H9 (cell line): ENCODE measurements around the gene RPL22L1. TPM values are rescaled to one million over a fixed set of nuclear protein-coding genes. Genes with fewer than 3 reads are reported as not detected.
"Not testable (repeated sequence)": the region's sequence is repeated elsewhere in the genome, so short reads cannot be mapped to it uniquely, and the experiment has no call there.

Source experiments
- DNase-seq: peaks from one replicate; pipeline ENCODE4 v3.0.0-alpha.2; 2017
- H2AFZ ChIP-seq: one replicate; pipeline ENCODE4 v1.6.1; 2013; ENCODE audit warnings: mild to moderate bottlenecking, low read length, control low read depth, moderate library complexity
- H2AK5ac ChIP-seq: 2 replicates; pipeline ENCODE4 v1.6.1; 2013; ENCODE audit warnings: low read length, control low read depth, mixed read lengths; ENCODE audit not compliant: insufficient read length
- H2BK120ac ChIP-seq: one replicate; pipeline ENCODE4 v1.6.1; 2013; ENCODE audit warnings: low read depth, mild to moderate bottlenecking, low read length, control low read depth, inconsistent platforms; ENCODE audit not compliant: poor library complexity, severe bottlenecking
- H2BK12ac ChIP-seq: 2 replicates; pipeline ENCODE4 v1.6.1; 2013; ENCODE audit warnings: low read length, control low read depth, mixed read lengths, low read depth; ENCODE audit not compliant: insufficient read length
- H2BK15ac ChIP-seq: 2 replicates; pipeline ENCODE4 v1.6.1; 2013; ENCODE audit warnings: low read depth, low read length, control low read depth
- H2BK20ac ChIP-seq: one replicate; pipeline ENCODE4 v1.6.1; 2013; ENCODE audit warnings: low read depth, mild to moderate bottlenecking, low read length, control low read depth, inconsistent platforms; ENCODE audit not compliant: poor library complexity, severe bottlenecking
- H2BK5ac ChIP-seq: 2 replicates; pipeline ENCODE4 v1.6.1; 2013; ENCODE audit warnings: low read length, control low read depth, mixed read lengths; ENCODE audit not compliant: insufficient read length
- H3K14ac ChIP-seq: 2 replicates; pipeline ENCODE4 v1.6.1; 2013; ENCODE audit warnings: low read length, control low read depth; ENCODE audit not compliant: insufficient read depth
- H3K18ac ChIP-seq: 2 replicates; pipeline ENCODE4 v1.6.1; 2013; ENCODE audit warnings: low read depth, mild to moderate bottlenecking, mixed read lengths, low read length, control low read depth; ENCODE audit not compliant: insufficient read length
- H3K23ac ChIP-seq: 2 replicates; pipeline ENCODE4 v1.6.1; 2013; ENCODE audit warnings: low read length, control low read depth, mixed read lengths, low read depth; ENCODE audit not compliant: insufficient read length
- H3K23me2 ChIP-seq: 2 replicates; pipeline ENCODE4 v1.6.1; 2013; ENCODE audit warnings: low read depth, mild to moderate bottlenecking, mixed read lengths, low read length, control low read depth; ENCODE audit not compliant: insufficient read length, poor library complexity, severe bottlenecking
- H3K27ac ChIP-seq: 2 replicates; pipeline ENCODE4 v1.5.1; 2013; ENCODE audit warnings: low read length, control low read depth, mixed read lengths, low read depth; ENCODE audit not compliant: insufficient read length
- H3K27me3 ChIP-seq: 2 replicates; pipeline ENCODE4 v1.6.1; 2013; ENCODE audit warnings: low read length, control low read depth, inconsistent platforms; ENCODE audit not compliant: insufficient read depth
- H3K4ac ChIP-seq: 2 replicates; pipeline ENCODE4 v1.6.1; 2013; ENCODE audit warnings: low read depth, mild to moderate bottlenecking, control low read depth, inconsistent platforms, low read length, moderate library complexity
- H3K4me1 ChIP-seq: 2 replicates; pipeline ENCODE4 v1.6.1; 2013; ENCODE audit warnings: low read length, control low read depth, inconsistent platforms; ENCODE audit not compliant: insufficient read depth
- H3K4me2 ChIP-seq: 2 replicates; pipeline ENCODE4 v1.6.1; 2013; ENCODE audit warnings: low read length, control low read depth, mixed read lengths; ENCODE audit not compliant: insufficient read length, insufficient read depth
- H3K56ac ChIP-seq: 2 replicates; pipeline ENCODE4 v1.6.1; 2013; ENCODE audit warnings: low read depth, mild to moderate bottlenecking, mixed read lengths, low read length, control low read depth; ENCODE audit not compliant: insufficient read length
- H3K79me1 ChIP-seq: 2 replicates; pipeline ENCODE4 v1.6.1; 2013; ENCODE audit warnings: low read depth, mild to moderate bottlenecking, moderate library complexity, low read length, control low read depth, inconsistent platforms; ENCODE audit not compliant: insufficient read depth, poor library complexity, severe bottlenecking
- H3K79me2 ChIP-seq: 2 replicates; pipeline ENCODE4 v1.6.1; 2013; ENCODE audit warnings: low read length, control low read depth, inconsistent platforms; ENCODE audit not compliant: insufficient read depth
- H3K9ac ChIP-seq: 2 replicates; pipeline ENCODE4 v1.6.1; 2013; ENCODE audit warnings: low read length, control low read depth, mixed read lengths; ENCODE audit not compliant: insufficient read length; ENCODE audit errors: extremely low read depth
- H3K9me3 ChIP-seq: one replicate; pipeline ENCODE4 v1.6.1; 2013; ENCODE audit warnings: low read depth, low read length, inconsistent platforms; ENCODE audit not compliant: control insufficient read depth
- H3T11ph ChIP-seq: one replicate; pipeline ENCODE4 v1.6.1; 2013; ENCODE audit warnings: mild to moderate bottlenecking, low read length, control low read depth, inconsistent platforms
- H4K20me1 ChIP-seq: one replicate; pipeline ENCODE4 v1.6.1; 2013; ENCODE audit not compliant: control insufficient read depth, insufficient read length, insufficient read depth
- H4K5ac ChIP-seq: 2 replicates; pipeline ENCODE4 v1.6.1; 2013; ENCODE audit warnings: low read depth, mild to moderate bottlenecking, mixed read lengths, low read length, control low read depth; ENCODE audit not compliant: insufficient read length
- H4K8ac ChIP-seq: replicated peaks from 2 replicates; pipeline ENCODE4 v1.6.1; 2013; ENCODE audit warnings: low read length, control low read depth, mixed read lengths, low read depth; ENCODE audit not compliant: insufficient read length
- H4K91ac ChIP-seq: 2 replicates; pipeline ENCODE4 v1.6.1; 2013; ENCODE audit warnings: low read depth, mild to moderate bottlenecking, moderate library complexity, mixed read lengths, low read length, control low read depth; ENCODE audit not compliant: insufficient read length
- H3K27ac Mint-ChIP-seq, 3 experiments: 2 replicates in 2 of 3; 3 replicates in 1 of 3; pipeline ENCODE4 v1.8.0; 2020 to 2021; ENCODE audit warnings: mixed read lengths in 3 of 3, mild to moderate bottlenecking in 1 of 3, moderate library complexity in 1 of 3
- H3K27me3 Mint-ChIP-seq: 2 replicates; pipeline ENCODE4 v1.8.0; 2021; ENCODE audit warnings: low read depth, mild to moderate bottlenecking, moderate library complexity, mixed read lengths
- H3K36me3 Mint-ChIP-seq, 3 experiments: 2 replicates in 2 of 3; 3 replicates in 1 of 3; pipeline ENCODE4 v1.8.0; 2020 to 2021; ENCODE audit warnings: low read depth in 3 of 3, mixed read lengths in 3 of 3; ENCODE audit not compliant: insufficient read depth in 1 of 3
- H3K4me1 Mint-ChIP-seq, 2 experiments: 2 replicates each; pipeline ENCODE4 v1.8.0; 2020; ENCODE audit warnings: mixed read lengths in 2 of 2
- H3K4me3 Mint-ChIP-seq, 2 experiments: 2 replicates in 1 of 2; 3 replicates in 1 of 2; pipeline ENCODE4 v1.8.0; 2020 to 2021; ENCODE audit warnings: mild to moderate bottlenecking in 2 of 2, mixed read lengths in 2 of 2, moderate library complexity in 1 of 2
- H3K9me3 Mint-ChIP-seq, 2 experiments: 2 replicates in 1 of 2; 3 replicates in 1 of 2; pipeline ENCODE4 v1.8.0; 2020; ENCODE audit warnings: mild to moderate bottlenecking in 2 of 2, mixed read lengths in 2 of 2, moderate library complexity in 1 of 2
- CTCF ChIP-seq: fragments of 200-600 bp; sonication (generic); conservative IDR thresholded peaks from 3 replicates; pipeline ENCODE4 v1.8.0; 2021; ENCODE audit warnings: antibody characterized with exemption, mild to moderate bottlenecking
- WGBS: extraction: QIAGEN DNeasy Blood & Tissue Kit; methylation state at CpG from one replicate; pipeline ENCODE4 v1.1.7; 2013; ENCODE audit warnings: missing lambda C conversion rate, low lambda C conversion rate, mixed read lengths; ENCODE audit not compliant: insufficient read length; ENCODE audit errors: extremely low coverage; 5-methylcytosine and 5-hydroxymethylcytosine counted together
- total RNA-seq: library from RNA; stranded (reverse); gene quantifications from 2 replicates; pipeline ENCODE4 v1.2.1, GENCODE V29; 2021

RPL22L1 gene
- total RNA-seq, 1 experiment from 2014 or later, result 100 TPM

GRCh38 chr3:170897978-170898377 is 28.0 kb upstream of the RPL22L1 start:
- Histone ChIP-seq H3K23me2 (no peaks in the 10 kb centered on the region), H2AFZ (no peak overlapping the region), H2BK15ac (no peak overlapping the region), H3K79me1 (no peaks in the 10 kb centered on the region), H4K5ac (no peak overlapping the region), H2BK5ac (no peak overlapping the region), H3K9ac (no peak overlapping the region), H3K4me2 (no peak overlapping the region), H3K9me3 (no peaks in the 10 kb centered on the region), H4K91ac (no peak overlapping the region), H2BK20ac (no peak overlapping the region), H2BK120ac (no peak overlapping the region), H4K20me1 (no peaks in the 10 kb centered on the region), H3K4ac (no peak overlapping the region), H3K4me1 (no peaks in the 10 kb centered on the region), H3K23ac (no peak overlapping the region), H3K14ac (no peak overlapping the region), H3K18ac (no peak overlapping the region), H3K27ac (no peak overlapping the region), H2AK5ac (no peak overlapping the region), H3T11ph (no peak overlapping the region), H3K56ac (no peak overlapping the region), H3K27me3 (no peaks in the 10 kb centered on the region), H4K8ac (no peak overlapping the region), H2BK12ac (no peak overlapping the region), H3K79me2 (no peaks in the 10 kb centered on the region)
- H3K9me3 Mint-ChIP-seq, result peaks cover 17 to 21% of the 10 kb centered on the region in 2 experiments
- H3K4me1 Mint-ChIP-seq, result no peaks in the 10 kb centered on the region
- no peak for TF ChIP-seq CTCF
- H3K4me3 Mint-ChIP-seq, result no peak overlapping the region
- H3K36me3 Mint-ChIP-seq, result peaks cover 24 to 32% (median 27%) of the 10 kb centered on the region in 3 experiments
- H3K27me3 Mint-ChIP-seq, result no peaks in the 10 kb centered on the region; the same call in 1 of the 2 replicates
- no peak overlapping the region for H3K27ac Mint-ChIP-seq
- no peak for DNase-seq
- WGBS, result no CpG with 5 or more reads among the region's 2 CpGs

GRCh38 chr3:170897199-170897598 is 27.2 kb upstream of the RPL22L1 start:
- H3K23me2 ChIP-seq, H2BK5ac ChIP-seq, H4K5ac ChIP-seq, H3K4ac ChIP-seq, H2BK15ac ChIP-seq, H3K9ac ChIP-seq, H3K56ac ChIP-seq, H3K4me2 ChIP-seq, H3K27ac Mint-ChIP-seq, H3K79me1 ChIP-seq, H3K79me2 ChIP-seq, H3K4me1 Mint-ChIP-seq, H3K9me3 ChIP-seq, H3T11ph ChIP-seq, H3K27me3 ChIP-seq, H2BK12ac ChIP-seq, H3K4me3 Mint-ChIP-seq, H2BK120ac ChIP-seq, H2AK5ac ChIP-seq, H3K27ac ChIP-seq, H3K27me3 Mint-ChIP-seq, H4K91ac ChIP-seq, H3K18ac ChIP-seq, H3K23ac ChIP-seq, H2AFZ ChIP-seq, H2BK20ac ChIP-seq, DNase-seq, H4K20me1 ChIP-seq, H4K8ac ChIP-seq, H3K4me1 ChIP-seq, H3K14ac ChIP-seq: not testable (repeated sequence)
- Mint-ChIP-seq H3K36me3 (peaks cover 24 to 28% (median 24%) of the 10 kb centered on the region in 3 experiments), H3K9me3 (peaks cover 17 to 21% of the 10 kb centered on the region in 2 experiments)
- WGBS, result no CpG with 5 or more reads among the region's 1 CpG
